Measurements from ENCODE around the gene CALCOCO2. TPM values are rescaled to one million over a fixed set of nuclear protein-coding genes. Genes with fewer than 3 reads are reported as not detected.
A peak's percentile ranks its signal among the peaks of the same experiment; 100 is the strongest.

CALCOCO2 gene
- total and polyA plus RNA-seq, 10 of the 15 experiments (the other 5 are each of a cell fraction or from before 2014, with no cell fraction given), result 20.2 to 138 (median 53.1) TPM

- ATAC-seq (peak; percentile 69), FAIRE-seq (peak; percentile 88), DNase-seq (ENCODE audit: low read depth, low spot score) (no peak)
- H3K36me3 ChIP-seq (ENCODE audit: control insufficient read depth in 2 of 2, insufficient read depth in 2 of 2, low read length in 1 of 2), result no peaks in the 10 kb centered on the region
- ChIA-PET POLR2A (no interaction called here), CTCF (interaction anchor here (0.7 to 15.2 kb wide), 13 partner anchors 9 to 218 kb away, joined by 3 to 490 read pairs (median 11); partner anchors contain the start of gene CALCOCO2), RAD21 (ENCODE audit: unreplicated experiment) (interaction anchor here (0.6 to 18.8 kb wide), 4 partner anchors 26 to 303 kb away, joined by 3 to 376 read pairs (median 4); no protein-coding TSS in a partner anchor), SMC1A (ENCODE audit: uncharacterized antibody, unreplicated experiment) (interaction anchor here (0.8 to 17.5 kb wide), 14 partner anchors 10 to 136 kb away, joined by 3 to 281 read pairs (median 4); no protein-coding TSS in a partner anchor)
- 12% methylated on average over 7 of the region's 7 CpGs for WGBS (ENCODE audit: insufficient coverage, insufficient replicate concordance, low lambda C conversion rate, missing lambda C conversion rate)
- no peak overlapping the region for H3K27ac ChIP-seq (ENCODE audit: control insufficient read depth, insufficient read depth)
- H3K4me3 ChIP-seq, result no peak overlapping the region
- no peak overlapping the region for H3K9ac ChIP-seq (ENCODE audit: control insufficient read depth, insufficient read depth, low read length)
- in situ Hi-C loops (cut with MboI), result loop anchor here (5.0 kb wide), 1 partner anchor 63 kb away; no protein-coding TSS in a partner anchor
- H3K9me3 ChIP-seq (replicated peaks; ENCODE audit: control insufficient read depth, insufficient read depth, low read length), result no peaks in the 10 kb centered on the region
- no TSS peak for BruUV-seq (replicated peaks)
- peaks cover 12% of the 10 kb centered on the region for H3K4me1 ChIP-seq (ENCODE audit: control insufficient read depth, insufficient read depth, low read length)
- intact Hi-C loops (cut with micrococcal nuclease; ENCODE audit: unreplicated experiment), result loop anchor here (1.0 kb wide), 2 partner anchors 65 to 136 kb away; no protein-coding TSS in a partner anchor
- no peak overlapping the region for H3K4me2 ChIP-seq (ENCODE audit: control insufficient read depth, insufficient read depth)
- H2AFZ ChIP-seq (ENCODE audit: control insufficient read depth, low read depth, low read length), result no peak overlapping the region
- H3K79me2 ChIP-seq (ENCODE audit: control insufficient read depth, insufficient read depth, low read length), result no peaks in the 10 kb centered on the region
- H3K27me3 ChIP-seq (replicated peaks in 1 of 2; ENCODE audit: control insufficient read depth in 2 of 2, insufficient read depth in 2 of 2, low read length in 1 of 2), result peaks cover 0 to 6% of the 10 kb centered on the region in 2 experiments; a peak in 1 of 4 replicates
- H4K20me1 ChIP-seq (ENCODE audit: control insufficient read depth, insufficient read depth), result no peaks in the 10 kb centered on the region
- TF ChIP-seq PAX8 (IDR thresholded peaks at IDR 0.05) (no peak), ZBED1 (IDR thresholded peaks at IDR 0.05; ENCODE audit: borderline replicate concordance) (no peak), TAF1 (IDR thresholded peaks at IDR 0.05; ENCODE audit: borderline replicate concordance, low read depth, low read length) (no peak), CHD4 (IDR thresholded peaks at IDR 0.05) (no peak), SRF (IDR thresholded peaks at IDR 0.05; ENCODE audit: low read depth in 2 of 2, low read length in 2 of 2) (no peak), IRF4 (IDR thresholded peaks at IDR 0.05; ENCODE audit: low read depth, low read length) (no peak), SUPT20H (IDR thresholded peaks at IDR 0.05; ENCODE audit: borderline replicate concordance, control insufficient read depth, low read depth, low read length) (no peak), USF1 (IDR thresholded peaks at IDR 0.05; ENCODE audit: borderline replicate concordance, extremely low read length, insufficient read depth, low read depth, low read length) (no peak), CTCF (IDR thresholded peaks at IDR 0.05 in 2 of 3, conservative IDR thresholded peaks at IDR 0.05 in 1 of 3; ENCODE audit: control insufficient read depth in 2 of 3, extremely low read depth in 1 of 3, insufficient read depth in 1 of 3, low read depth in 3 of 3, low read length in 3 of 3) (peak; percentile 69 to 84 (median 78)), SIX5 (IDR thresholded peaks at IDR 0.05; ENCODE audit: low read depth, low read length, severe bottlenecking) (no peak), HDAC2 (IDR thresholded peaks at IDR 0.05) (no peak), SP1 (IDR thresholded peaks at IDR 0.05; ENCODE audit: low read depth, low read length) (no peak), FOS (IDR thresholded peaks at IDR 0.05; ENCODE audit: borderline replicate concordance, extremely low read depth, insufficient read length) (no peak), ZSCAN29 (IDR thresholded peaks at IDR 0.05) (peak; percentile 71; the same call in 1 of the 2 replicates), NKRF (conservative IDR thresholded peaks at IDR 0.05) (no peak), YY1 (IDR thresholded peaks at IDR 0.05; ENCODE audit: low read depth, low read length) (peak; percentile 70; the same call in 1 of the 2 replicates), SUZ12 (IDR thresholded peaks at IDR 0.05; ENCODE audit: unreplicated experiment) (no peak), NFIC (IDR thresholded peaks at IDR 0.05; ENCODE audit: low read depth, low read length) (no peak), NR2C2 (IDR thresholded peaks at IDR 0.05; ENCODE audit: borderline replicate concordance, control insufficient read depth, insufficient read length, low read depth) (no peak), RAD21 (IDR thresholded peaks at IDR 0.05; ENCODE audit: insufficient read depth, low read depth, low read length) (peak; percentile 72), MYB (IDR thresholded peaks at IDR 0.05; ENCODE audit: borderline replicate concordance, low read depth, low read length) (no peak)
These were observed 16.3 kb upstream of the CALCOCO2 start for GRCh38 chr17:48814504-48814903.
